ENCODE results near the gene HLA-F. TPM values are rescaled to one million over a fixed set of nuclear protein-coding genes. Genes with fewer than 3 reads are reported as not detected.
A peak's percentile ranks its signal among the peaks of the same experiment; 100 is the strongest.

Gene HLA-F
- total and polyA plus RNA-seq, 8 donors: 15.4 to 197 (median 21.1) TPM

DNA sequence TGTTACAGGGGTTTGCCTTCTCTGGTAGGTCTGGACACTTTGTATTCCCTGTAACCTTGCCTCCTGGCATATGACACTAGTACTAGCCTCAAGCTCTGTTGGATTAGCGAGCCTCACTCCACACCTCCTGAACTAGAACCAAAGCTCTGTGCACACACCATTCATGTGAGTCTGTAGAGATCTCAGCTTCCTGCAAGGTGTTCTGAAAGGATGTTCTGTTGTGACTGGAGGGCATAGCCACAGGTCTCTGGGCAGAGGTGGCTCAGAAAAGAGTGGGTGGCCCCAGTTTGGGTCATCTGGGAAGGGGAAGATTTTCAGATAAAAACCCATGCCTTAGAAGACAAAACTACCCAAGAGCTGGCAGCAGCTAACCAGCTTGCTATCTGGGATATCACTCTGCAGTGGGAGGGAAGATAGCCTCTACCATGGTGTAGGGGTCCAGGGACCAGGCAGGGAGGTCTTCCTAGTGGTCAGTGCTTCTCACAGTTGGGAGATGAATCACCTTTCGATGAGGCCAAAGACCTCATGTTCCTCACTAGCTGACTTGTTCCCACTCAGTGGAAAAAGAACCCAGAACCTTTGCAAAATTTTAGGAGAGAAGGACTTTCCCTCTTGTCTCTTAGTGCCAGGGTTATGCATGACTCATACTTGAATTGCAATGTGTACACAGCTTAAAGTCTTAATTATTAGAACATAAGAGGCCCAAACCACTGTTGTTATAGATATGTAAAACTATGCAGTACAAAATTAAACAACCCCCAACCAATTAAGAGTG, 41.4 kb downstream of the HLA-F start:
- H3K4me1 ChIP-seq: peaks cover 0 to 6% of the 10 kb centered on the region in 2 donors
- ATAC-seq: peak; percentile 62
- TF ChIP-seq CTCF (IDR thresholded peaks at IDR 0.05): no peak

GRCh38 chr6:29769336-29769735, 46.1 kb downstream of the HLA-F start:
- Histone ChIP-seq H3K27me3 (no peaks in the 10 kb centered on the region), H3K4me1 (no peaks in the 10 kb centered on the region), H3K4me3 (no peak overlapping the region), H3K27ac (no peak overlapping the region), H3K36me3 (no peaks in the 10 kb centered on the region), H3K9me3 (no peaks in the 10 kb centered on the region)
- intact Hi-C loops (cut with DNase I): no loop called here
- no peak for DNase-seq
- no peak for TF ChIP-seq CTCF (IDR thresholded peaks at IDR 0.05)
- no peak for ATAC-seq

More for the DNA sequence above, 41.4 kb downstream of the HLA-F start:
- Histone ChIP-seq H3K9me3 (no peaks in the 10 kb centered on the region), H3K36me3 (no peaks in the 10 kb centered on the region), H3K27me3 (no peaks in the 10 kb centered on the region), H3K27ac (no peak overlapping the region), H3K4me3 (no peak overlapping the region)
- DNase-seq: no peak
- intact Hi-C loops (cut with DNase I): no loop called here

GRCh38 chr6:29770306-29770705, 47.1 kb downstream of the HLA-F start:
- Histone ChIP-seq H3K9me3 (no peaks in the 10 kb centered on the region), H3K27me3 (no peaks in the 10 kb centered on the region), H3K36me3 (no peaks in the 10 kb centered on the region), H3K4me3 (no peak overlapping the region), H3K4me1 (no peaks in the 10 kb centered on the region), H3K27ac (no peak overlapping the region)
- intact Hi-C loops (cut with DNase I): no loop called here
- DNase-seq (no peak), ATAC-seq (no peak)
- TF ChIP-seq CTCF (IDR thresholded peaks at IDR 0.05): no peak

DNA sequence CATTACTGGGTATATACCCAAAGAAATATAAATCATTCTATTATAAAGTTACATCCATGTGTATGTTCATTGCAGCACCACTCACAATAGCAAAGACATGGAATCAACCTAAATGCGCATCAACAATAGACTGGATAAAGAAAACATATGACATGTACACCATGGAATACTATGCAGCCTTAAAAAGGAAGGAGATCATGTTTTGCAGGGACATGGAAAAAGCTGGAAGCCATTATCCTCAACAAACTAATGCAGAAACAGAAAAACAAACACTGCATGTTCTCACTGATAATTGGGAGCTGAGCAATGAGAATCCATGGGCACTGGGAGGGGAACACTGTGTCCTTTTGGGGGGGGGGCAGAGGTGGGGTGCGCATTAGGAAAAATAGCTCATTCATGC, 53.5 kb downstream of the HLA-F start:
- Histone ChIP-seq H3K27ac (no peak overlapping the region), H3K9me3 (no peaks in the 10 kb centered on the region), H3K27me3 (peaks cover 0 to 7% of the 10 kb centered on the region in 2 donors), H3K4me3 (no peak overlapping the region), H3K4me1 (no peaks in the 10 kb centered on the region), H3K36me3 (no peaks in the 10 kb centered on the region)
- DNase-seq (no peak), ATAC-seq (no peak)
- no peak for TF ChIP-seq CTCF (IDR thresholded peaks at IDR 0.05)
- intact Hi-C loops (cut with DNase I): no loop called here

Other genes starting within 250 kb of the HLA-F start
- gene MAS1L, start 235.5 kb upstream of the HLA-F start, total RNA-seq: not detected
- gene MAS1L, start 235.5 kb upstream of the HLA-F start, polyA plus RNA-seq (ENCODE audit: insufficient read length in 6 of 6): not detected
- gene UBD, start 163.7 kb upstream of the HLA-F start, total RNA-seq: 1 to 10 TPM; 2.6 to 2.7 TPM
- 1 to 10 TPM in 3 of 6 donors, under 1 TPM in 3; 0.25 to 1.9 (median 0.82) TPM for gene UBD, start 163.7 kb upstream of the HLA-F start, polyA plus RNA-seq (ENCODE audit: insufficient read length in 6 of 6)
- not detected for gene OR2H2, start 138.3 kb upstream of the HLA-F start, total RNA-seq
- under 1 TPM; 0.10 to 0.30 (median 0.14) TPM for gene OR2H2, start 138.3 kb upstream of the HLA-F start, polyA plus RNA-seq (ENCODE audit: insufficient read length in 6 of 6)
- 10 to 100 TPM; 25.0 to 32.0 TPM for gene GABBR1, start 90.3 kb upstream of the HLA-F start, total RNA-seq
- 100 to 1,000 TPM in 2 of 6 donors, 10 to 100 TPM in 4; 73.5 to 122 (median 95.1) TPM for gene GABBR1, start 90.3 kb upstream of the HLA-F start, polyA plus RNA-seq (ENCODE audit: insufficient read length in 6 of 6)
- not detected for gene MOG, start 66.3 kb upstream of the HLA-F start, total RNA-seq
- under 1 TPM in 1 of 6 donors, not detected in 5; 0.10 TPM for gene MOG, start 66.3 kb upstream of the HLA-F start, polyA plus RNA-seq (ENCODE audit: insufficient read length in 6 of 6)
- gene ZFP57, start 42.3 kb upstream of the HLA-F start, total RNA-seq: not detected
- under 1 TPM in 2 of 6 donors, not detected in 4; 0.61 to 0.68 TPM for gene ZFP57, start 42.3 kb upstream of the HLA-F start, polyA plus RNA-seq (ENCODE audit: insufficient read length in 6 of 6)
- gene HLA-G, start 104.4 kb downstream of the HLA-F start, total RNA-seq: 10 to 100 TPM; 11.1 to 17.7 TPM
- 10 to 100 TPM in 3 of 6 donors, 1 to 10 TPM in 3; 5.1 to 19.5 (median 10.0) TPM for gene HLA-G, start 104.4 kb downstream of the HLA-F start, polyA plus RNA-seq (ENCODE audit: insufficient read length in 6 of 6)
- 1,000 to 10,000 TPM in 1 of 2 donors, 100 to 1,000 TPM in 1; 930 to 1,150 TPM for gene HLA-A, start 219.1 kb downstream of the HLA-F start, total RNA-seq
- gene HLA-A, start 219.1 kb downstream of the HLA-F start, polyA plus RNA-seq (ENCODE audit: insufficient read length in 6 of 6): 100 to 1,000 TPM; 218 to 316 (median 265) TPM